Measurements from ENCODE around the gene LEF1. TPM values are rescaled to one million over a fixed set of nuclear protein-coding genes. Genes with fewer than 3 reads are reported as not detected.

LEF1 gene
- total RNA-seq, 1 donor from 2014 or later, result 2.8 TPM

- Mint-ChIP-seq H3K27ac (ENCODE audit: unreplicated experiment) (no peak overlapping the region), H3K9me3 (ENCODE audit: low read depth) (no peaks in the 10 kb centered on the region), H3K4me1 (ENCODE audit: low read depth) (peaks cover 7% of the 10 kb centered on the region), H3K27me3 (ENCODE audit: low read depth) (no peaks in the 10 kb centered on the region), H3K36me3 (ENCODE audit: low read depth) (no peaks in the 10 kb centered on the region), H3K4me3 (ENCODE audit: unreplicated experiment) (no peak overlapping the region)
- no peak for TF ChIP-seq CTCF (IDR thresholded peaks at IDR 0.05)
- DNase-seq (ENCODE audit: low spot score), result no peak
Observed at GRCh38 chr4:108048997-108049396, 119.7 kb downstream of the LEF1 start.

GRCh38 chr4:108048157-108048556 is 120.6 kb downstream of the LEF1 start:
- Mint-ChIP-seq H3K4me1 (ENCODE audit: low read depth) (peaks cover 7% of the 10 kb centered on the region), H3K36me3 (ENCODE audit: low read depth) (no peaks in the 10 kb centered on the region)

GRCh38 chr4:108047199-108047598 is 121.5 kb downstream of the LEF1 start:
- no peaks in the 10 kb centered on the region for H3K36me3 Mint-ChIP-seq (ENCODE audit: low read depth)
- no peaks in the 10 kb centered on the region for H3K9me3 Mint-ChIP-seq (ENCODE audit: low read depth)
- no peak overlapping the region for H3K27ac Mint-ChIP-seq (ENCODE audit: unreplicated experiment)
- TF ChIP-seq CTCF (IDR thresholded peaks at IDR 0.05), result no peak
- no peaks in the 10 kb centered on the region for H3K27me3 Mint-ChIP-seq (ENCODE audit: low read depth)
- no peak for DNase-seq (ENCODE audit: low spot score)
- peaks cover 7% of the 10 kb centered on the region for H3K4me1 Mint-ChIP-seq (ENCODE audit: low read depth)
- H3K4me3 Mint-ChIP-seq (ENCODE audit: unreplicated experiment), result no peak overlapping the region

More at GRCh38 chr4:108048157-108048556, 120.6 kb downstream of the LEF1 start:
- no peak overlapping the region for H3K4me3 Mint-ChIP-seq (ENCODE audit: unreplicated experiment)
- no peaks in the 10 kb centered on the region for H3K27me3 Mint-ChIP-seq (ENCODE audit: low read depth)
- H3K27ac Mint-ChIP-seq (ENCODE audit: unreplicated experiment), result no peak overlapping the region
- DNase-seq (ENCODE audit: low spot score), result no peak
- no peaks in the 10 kb centered on the region for H3K9me3 Mint-ChIP-seq (ENCODE audit: low read depth)
- no peak for TF ChIP-seq CTCF (IDR thresholded peaks at IDR 0.05)

GRCh38 chr4:108045687-108046024 is 123.1 kb downstream of the LEF1 start:
- no peak overlapping the region for H3K4me3 Mint-ChIP-seq (ENCODE audit: unreplicated experiment)
- H3K9me3 Mint-ChIP-seq (ENCODE audit: low read depth), result peaks cover 2% of the 10 kb centered on the region
- DNase-seq (ENCODE audit: low spot score), result no peak
- H3K4me1 Mint-ChIP-seq (ENCODE audit: low read depth), result peaks cover 7% of the 10 kb centered on the region
- H3K27ac Mint-ChIP-seq (ENCODE audit: unreplicated experiment), result no peak overlapping the region
- no peak for TF ChIP-seq CTCF (IDR thresholded peaks at IDR 0.05)
- no peaks in the 10 kb centered on the region for H3K27me3 Mint-ChIP-seq (ENCODE audit: low read depth)
- no peaks in the 10 kb centered on the region for H3K36me3 Mint-ChIP-seq (ENCODE audit: low read depth)

- DNase-seq (ENCODE audit: low spot score), result no peak
- TF ChIP-seq CTCF (IDR thresholded peaks at IDR 0.05), result no peak
- Mint-ChIP-seq H3K4me3 (ENCODE audit: unreplicated experiment) (no peak overlapping the region), H3K4me1 (ENCODE audit: low read depth) (peaks cover 7% of the 10 kb centered on the region), H3K36me3 (ENCODE audit: low read depth) (no peaks in the 10 kb centered on the region), H3K27me3 (ENCODE audit: low read depth) (no peaks in the 10 kb centered on the region), H3K9me3 (ENCODE audit: low read depth) (peaks cover 3% of the 10 kb centered on the region), H3K27ac (ENCODE audit: unreplicated experiment) (no peak overlapping the region)
Observed at GRCh38 chr4:108044951-108045686, 123.6 kb downstream of the LEF1 start.

Data from chondrocyte (in vitro differentiated cells).